ENCODE data around the gene GALNT10. TPM values are rescaled to one million over a fixed set of nuclear protein-coding genes. Genes with fewer than 3 reads are reported as not detected.

The GALNT10 gene
- total RNA-seq, 1 donor from 2014 or later, result 4.8 TPM

DNA sequence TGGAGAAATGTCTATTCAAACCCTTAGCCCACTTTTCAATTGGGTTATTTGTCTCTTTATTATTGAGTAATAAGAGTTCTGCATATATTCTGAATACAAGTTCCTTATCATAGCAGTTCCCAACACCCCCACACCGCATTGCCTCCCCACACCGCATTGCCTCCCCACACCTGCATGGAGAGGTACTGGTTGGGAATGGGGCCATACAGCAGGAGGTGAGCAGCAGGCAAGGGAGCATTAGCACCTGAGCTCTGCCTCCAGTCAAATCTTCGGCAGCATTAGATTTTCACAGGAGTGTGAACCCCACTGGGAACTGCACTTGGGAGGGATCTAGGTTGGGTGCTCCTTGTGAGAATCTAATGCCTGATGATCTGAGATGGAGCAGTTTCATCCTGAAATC, 244.7 kb downstream of the GALNT10 start:
- Mint-ChIP-seq H3K4me1 (ENCODE audit: low read depth, unreplicated experiment) (no peaks in the 10 kb centered on the region), H3K4me3 (ENCODE audit: unreplicated experiment) (no peak overlapping the region), H3K36me3 (ENCODE audit: unreplicated experiment) (no peaks in the 10 kb centered on the region), H3K27ac (ENCODE audit: unreplicated experiment) (no peak overlapping the region), H3K27me3 (ENCODE audit: unreplicated experiment) (no peaks in the 10 kb centered on the region), H3K9me3 (ENCODE audit: unreplicated experiment) (no peaks in the 10 kb centered on the region)
- TF ChIP-seq, protein P1, sequence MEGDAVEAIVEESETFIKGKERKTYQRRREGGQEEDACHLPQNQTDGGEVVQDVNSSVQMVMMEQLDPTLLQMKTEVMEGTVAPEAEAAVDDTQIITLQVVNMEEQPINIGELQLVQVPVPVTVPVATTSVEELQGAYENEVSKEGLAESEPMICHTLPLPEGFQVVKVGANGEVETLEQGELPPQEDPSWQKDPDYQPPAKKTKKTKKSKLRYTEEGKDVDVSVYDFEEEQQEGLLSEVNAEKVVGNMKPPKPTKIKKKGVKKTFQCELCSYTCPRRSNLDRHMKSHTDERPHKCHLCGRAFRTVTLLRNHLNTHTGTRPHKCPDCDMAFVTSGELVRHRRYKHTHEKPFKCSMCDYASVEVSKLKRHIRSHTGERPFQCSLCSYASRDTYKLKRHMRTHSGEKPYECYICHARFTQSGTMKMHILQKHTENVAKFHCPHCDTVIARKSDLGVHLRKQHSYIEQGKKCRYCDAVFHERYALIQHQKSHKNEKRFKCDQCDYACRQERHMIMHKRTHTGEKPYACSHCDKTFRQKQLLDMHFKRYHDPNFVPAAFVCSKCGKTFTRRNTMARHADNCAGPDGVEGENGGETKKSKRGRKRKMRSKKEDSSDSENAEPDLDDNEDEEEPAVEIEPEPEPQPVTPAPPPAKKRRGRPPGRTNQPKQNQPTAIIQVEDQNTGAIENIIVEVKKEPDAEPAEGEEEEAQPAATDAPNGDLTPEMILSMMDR (IDR thresholded peaks at IDR 0.05; ENCODE audit: partially characterized antibody, unreplicated experiment), result no peak
- DNase-seq, result no peak

DNA sequence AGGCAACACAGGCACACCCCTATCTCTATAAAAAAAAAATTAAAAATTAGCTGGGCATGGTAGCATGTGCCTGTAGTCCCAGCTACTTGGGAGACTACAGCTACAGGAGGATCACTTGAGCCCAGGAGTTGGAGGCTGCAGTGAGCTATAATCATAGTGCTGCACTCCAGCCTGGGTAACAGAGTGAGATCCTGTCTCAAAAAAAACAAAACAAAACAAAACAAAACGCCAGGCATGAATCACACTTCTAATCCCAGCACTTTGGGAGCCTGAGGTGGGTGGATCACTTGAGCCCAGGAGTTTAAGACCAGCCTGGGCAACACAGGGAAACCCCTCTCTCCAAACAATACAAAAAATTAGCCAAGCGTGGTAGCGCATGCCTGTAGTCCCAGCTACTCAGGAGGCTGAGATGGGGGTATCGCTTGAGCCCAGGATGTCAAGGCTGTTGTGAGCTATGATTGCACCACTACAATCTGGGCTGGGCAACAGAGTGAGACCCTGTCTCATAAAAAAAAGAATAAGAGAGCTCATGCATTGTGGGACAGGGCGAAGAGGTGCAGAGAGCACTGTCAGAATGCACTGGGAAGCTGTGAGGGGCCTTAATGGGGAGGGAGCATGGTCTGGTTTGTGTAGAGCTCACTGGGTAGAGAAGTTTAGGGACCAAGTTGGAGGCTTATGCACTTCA, 246.9 kb downstream of the GALNT10 start:
- no peaks in the 10 kb centered on the region for H3K27me3 Mint-ChIP-seq (ENCODE audit: unreplicated experiment)
- no peaks in the 10 kb centered on the region for H3K9me3 Mint-ChIP-seq (ENCODE audit: unreplicated experiment)
- H3K4me3 Mint-ChIP-seq (ENCODE audit: unreplicated experiment), result no peak overlapping the region
- H3K4me1 Mint-ChIP-seq (ENCODE audit: low read depth, unreplicated experiment), result no peaks in the 10 kb centered on the region
- no peak overlapping the region for H3K27ac Mint-ChIP-seq (ENCODE audit: unreplicated experiment)
- DNase-seq, result no peak
- TF ChIP-seq, protein P1 (IDR thresholded peaks at IDR 0.05; ENCODE audit: partially characterized antibody, unreplicated experiment), result no peak
- no peaks in the 10 kb centered on the region for H3K36me3 Mint-ChIP-seq (ENCODE audit: unreplicated experiment)

DNA sequence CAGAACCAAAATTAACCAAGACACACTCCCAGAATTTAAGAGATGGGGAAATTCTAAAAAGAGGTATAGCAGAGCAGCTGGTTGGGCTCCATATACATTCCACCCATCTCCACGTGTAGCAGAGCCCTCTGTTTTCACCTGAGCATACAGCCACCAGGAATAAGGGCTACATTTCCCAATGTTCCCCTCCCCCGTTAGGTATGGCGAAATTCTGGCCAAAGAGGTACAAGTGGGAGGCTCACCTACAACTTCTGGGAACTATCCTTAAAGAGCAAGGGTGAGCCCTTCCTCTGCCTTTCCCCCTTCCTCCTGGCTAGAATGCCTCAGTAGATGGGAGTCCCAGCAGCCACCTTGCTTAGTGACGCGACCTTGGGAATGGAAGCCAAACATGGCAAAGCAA, 250.0 kb downstream of the GALNT10 start:
- no peaks in the 10 kb centered on the region for H3K36me3 Mint-ChIP-seq (ENCODE audit: unreplicated experiment)
- no peak for DNase-seq
- TF ChIP-seq, protein P1 (IDR thresholded peaks at IDR 0.05; ENCODE audit: partially characterized antibody, unreplicated experiment), result no peak
- no peaks in the 10 kb centered on the region for H3K27me3 Mint-ChIP-seq (ENCODE audit: unreplicated experiment)
- peaks cover 3% of the 10 kb centered on the region for H3K4me1 Mint-ChIP-seq (ENCODE audit: low read depth, unreplicated experiment)
- H3K9me3 Mint-ChIP-seq (ENCODE audit: unreplicated experiment), result peaks cover 2% of the 10 kb centered on the region
- H3K27ac Mint-ChIP-seq (ENCODE audit: unreplicated experiment), result no peak overlapping the region
- H3K4me3 Mint-ChIP-seq (ENCODE audit: unreplicated experiment), result no peak overlapping the region

DNA sequence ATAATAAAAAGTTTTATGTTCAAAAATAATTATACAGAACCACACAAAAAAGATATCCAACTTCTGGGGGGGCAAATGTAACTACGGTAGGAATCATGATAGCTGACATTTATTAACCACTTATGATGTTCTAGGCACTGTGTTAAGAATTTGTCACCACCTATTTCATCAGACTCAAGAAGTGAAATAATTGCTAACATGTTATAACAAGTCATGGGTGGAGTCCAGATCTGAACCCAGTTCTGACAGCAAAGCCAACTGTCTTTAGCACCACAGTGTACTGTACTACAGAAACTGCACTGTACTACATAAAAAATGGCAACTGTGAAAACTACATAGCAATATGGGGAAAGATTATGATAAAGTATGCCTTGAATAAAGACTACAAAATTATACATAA, 252.3 kb downstream of the GALNT10 start:
- Mint-ChIP-seq H3K27ac (ENCODE audit: unreplicated experiment) (no peak overlapping the region), H3K9me3 (ENCODE audit: unreplicated experiment) (peaks cover 2% of the 10 kb centered on the region), H3K36me3 (ENCODE audit: unreplicated experiment) (no peaks in the 10 kb centered on the region), H3K4me1 (ENCODE audit: low read depth, unreplicated experiment) (peaks cover 10% of the 10 kb centered on the region), H3K4me3 (ENCODE audit: unreplicated experiment) (no peak overlapping the region), H3K27me3 (ENCODE audit: unreplicated experiment) (no peaks in the 10 kb centered on the region)
- TF ChIP-seq, protein P1 (IDR thresholded peaks at IDR 0.05; ENCODE audit: partially characterized antibody, unreplicated experiment), result no peak
- no peak for DNase-seq

DNA sequence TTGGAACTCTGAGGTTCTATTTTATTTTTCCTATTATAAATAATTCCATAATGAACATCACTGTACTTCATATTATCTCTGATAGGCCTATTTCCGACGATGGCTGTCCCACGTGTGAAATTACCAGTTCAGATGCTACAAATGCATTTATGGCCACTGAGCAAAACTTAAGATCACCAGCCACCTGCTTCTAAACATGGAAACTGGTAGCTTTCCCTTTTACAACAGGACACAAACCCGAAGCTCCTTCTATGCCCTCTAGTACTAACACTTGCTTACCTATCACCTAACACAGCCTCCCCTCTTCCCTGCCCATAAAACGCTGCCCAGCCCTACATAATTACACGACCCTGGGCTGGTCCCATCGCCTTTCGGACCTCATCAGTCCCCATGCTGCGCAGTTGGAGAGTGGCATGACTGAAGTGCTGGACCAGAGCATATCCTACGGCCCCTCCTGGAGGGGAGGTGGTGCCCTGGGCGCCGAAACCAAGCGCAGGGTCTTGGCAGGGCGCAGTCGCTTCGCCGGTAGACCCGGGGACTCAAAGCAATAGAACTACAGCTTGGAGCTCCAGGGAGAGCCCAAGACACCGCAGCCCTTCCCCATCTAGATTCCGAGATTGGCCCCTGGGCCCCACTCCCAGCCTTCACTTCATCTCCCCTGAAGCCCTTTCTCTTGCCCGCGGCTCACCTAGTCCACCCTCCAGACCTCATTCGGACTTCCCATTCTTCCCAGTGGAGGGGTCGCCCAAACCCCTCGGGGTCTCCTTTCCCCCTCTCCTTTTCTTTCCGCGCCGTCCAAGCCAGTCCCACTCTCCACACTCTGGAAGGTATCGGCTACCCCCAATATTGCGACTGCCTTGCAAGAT, 254.3 kb downstream of the GALNT10 start:
- Mint-ChIP-seq H3K27ac (ENCODE audit: unreplicated experiment) (no peak overlapping the region), H3K9me3 (ENCODE audit: unreplicated experiment) (peaks cover 2% of the 10 kb centered on the region), H3K4me1 (ENCODE audit: low read depth, unreplicated experiment) (peaks cover 12% of the 10 kb centered on the region), H3K36me3 (ENCODE audit: unreplicated experiment) (no peaks in the 10 kb centered on the region), H3K4me3 (ENCODE audit: unreplicated experiment) (peak overlapping the region; percentile 96), H3K27me3 (ENCODE audit: unreplicated experiment) (no peaks in the 10 kb centered on the region)
- TF ChIP-seq, protein P1 (IDR thresholded peaks at IDR 0.05; ENCODE audit: partially characterized antibody, unreplicated experiment), result no peak
- DNase-seq, result peak; percentile 32
